LHCN-M2 (cell line): Measurements from ENCODE around the gene RGS16. TPM values are rescaled to one million over a fixed set of nuclear protein-coding genes. Genes with fewer than 3 reads are reported as not detected.

Source experiments
- total RNA-seq: library from RNA; depleted of rRNA; stranded (reverse); fragments of >200 nt; gene quantifications from 2 replicates; pipeline ENCODE4 v1.2.3, GENCODE V29; 2014; rRNA removed

Gene RGS16
- total RNA-seq, 1 experiment from 2014 or later = not detected

Other genes with a start within 250 kb of the RGS16 start
- gene GLUL, start 212.6 kb downstream of the RGS16 start, total RNA-seq = 314 and 387 TPM in 2 replicates
- not detected in 2 replicates for gene TEDDM1, start 203.7 kb downstream of the RGS16 start, total RNA-seq
- gene RGSL1, start 154.2 kb downstream of the RGS16 start, total RNA-seq = not detected in 2 replicates
- gene RNASEL, start 15.1 kb downstream of the RGS16 start, total RNA-seq = 5.7 and 6.1 TPM in 2 replicates
- gene RGS8, start 80.2 kb upstream of the RGS16 start, total RNA-seq = not detected in 2 replicates
- gene NPL, start 185.4 kb upstream of the RGS16 start, total RNA-seq = 3.2 and 4.2 TPM in 2 replicates
- 152 and 166 TPM in 2 replicates for gene DHX9, start 235.0 kb upstream of the RGS16 start, total RNA-seq